GM18526 (cell line): ENCODE results near the gene MGMT.

Source experiments
- POLR2A ChIP-seq: IDR thresholded peaks from 3 replicates; pipeline ENCODE4 v1.6.1; 2011; ENCODE audit not compliant: insufficient read length; ENCODE audit errors: extremely low read depth

The MGMT gene

DNA sequence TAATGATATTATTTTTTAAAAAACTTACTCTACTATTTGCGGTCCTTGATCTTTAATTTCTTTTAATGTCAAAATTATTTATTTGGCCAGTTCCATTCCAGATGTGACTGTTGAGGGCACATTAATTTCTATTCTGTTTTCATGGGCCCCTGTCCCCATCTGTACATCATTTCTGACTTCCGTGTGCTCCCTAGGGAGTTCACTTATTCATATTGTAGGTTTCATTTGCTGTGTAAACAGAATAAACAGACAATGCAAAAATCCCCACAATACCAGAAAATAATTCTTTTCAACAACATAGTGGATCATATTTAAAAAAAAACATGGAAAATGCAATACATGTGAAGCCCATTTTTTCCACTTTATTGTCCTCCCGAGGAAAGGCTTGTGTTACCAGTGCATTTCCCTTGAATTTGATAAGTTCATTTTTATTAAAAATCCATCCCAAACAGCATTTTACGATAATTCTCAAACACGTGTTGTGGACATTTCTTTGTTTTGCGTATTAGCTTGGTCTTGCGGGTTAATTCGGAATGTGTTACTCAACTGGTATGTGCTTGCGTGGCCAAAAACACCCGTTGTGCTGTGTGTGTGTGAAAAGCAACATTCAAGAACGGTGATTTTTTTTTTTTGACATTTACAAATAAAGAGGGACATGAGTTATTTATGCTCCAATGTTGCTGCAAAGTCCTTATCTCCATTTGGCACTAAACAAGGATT lies 138.4 kb downstream of the MGMT start:
- TF ChIP-seq POLR2A = no peak

DNA sequence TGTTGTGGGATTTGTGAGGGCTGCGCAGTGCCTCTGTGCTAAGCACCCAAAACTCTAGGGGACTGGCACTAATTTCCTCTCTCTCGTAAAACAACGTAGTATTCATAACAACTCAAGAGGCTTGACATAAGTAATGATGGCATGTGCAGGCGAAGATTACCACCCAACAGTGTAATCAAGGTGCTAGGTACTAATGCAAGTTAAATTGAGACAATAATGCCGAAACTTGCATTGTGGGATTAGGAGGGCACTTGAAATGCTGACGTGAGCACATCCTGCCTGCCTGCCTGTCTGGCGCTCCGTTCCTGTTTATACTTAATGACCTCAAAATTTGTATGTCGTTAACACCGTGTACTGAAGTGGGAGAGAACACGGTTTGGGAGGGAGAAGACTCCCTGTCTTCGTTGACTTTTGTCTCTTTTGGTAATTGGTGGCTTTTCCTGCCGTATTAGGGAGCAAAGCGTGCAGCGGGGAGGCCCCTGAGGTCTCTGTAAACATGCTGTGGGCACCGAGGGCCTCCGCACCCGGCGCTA lies 139.0 kb downstream of the MGMT start:
- no peak for TF ChIP-seq POLR2A

DNA sequence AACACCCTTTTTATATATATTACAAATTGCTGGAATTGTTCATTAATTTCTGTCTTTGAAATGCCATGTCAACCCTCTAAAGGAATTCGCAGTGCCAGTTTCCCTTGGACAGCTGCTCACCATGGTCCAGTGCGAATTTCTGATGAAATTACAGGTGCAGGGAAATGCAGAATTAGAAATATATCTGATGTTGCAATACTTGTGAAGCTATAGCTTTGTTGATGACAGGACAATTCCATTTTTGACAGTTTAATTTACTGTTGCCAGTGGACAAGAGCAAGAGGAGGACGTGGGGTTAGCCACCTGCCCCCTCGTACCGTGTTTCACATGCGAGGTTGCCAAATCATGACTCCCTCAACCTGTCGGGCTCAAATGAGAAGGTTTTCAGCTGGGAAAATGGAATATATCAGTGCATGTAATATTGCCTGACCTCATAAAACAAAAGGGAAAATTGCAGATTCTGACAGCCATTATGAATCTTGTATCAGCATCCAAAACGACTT lies 140.6 kb downstream of the MGMT start:
- no peak for TF ChIP-seq POLR2A

DNA sequence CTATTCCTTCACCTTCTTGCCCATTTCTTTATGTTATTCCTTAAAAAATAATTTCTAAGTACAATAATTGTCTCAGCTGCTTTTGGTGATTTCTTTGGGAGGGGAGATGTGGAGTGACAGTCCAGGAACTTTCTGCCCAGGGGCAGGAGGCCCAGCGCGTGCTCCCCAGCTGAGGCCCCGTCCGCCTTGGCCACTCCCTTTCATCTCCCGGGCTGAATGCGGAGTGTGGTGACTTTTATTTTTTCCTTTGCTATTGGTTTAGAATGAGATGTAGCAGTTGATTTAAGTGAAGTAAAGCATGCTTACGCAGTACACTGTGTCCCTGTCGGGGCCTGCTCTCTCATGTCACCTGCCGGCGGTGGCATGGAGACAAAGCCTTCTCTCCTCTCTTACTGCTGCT lies 141.6 kb downstream of the MGMT start:
- no peak for TF ChIP-seq POLR2A

- no peak for TF ChIP-seq POLR2A
Observed at GRCh38 chr10:129609551-129609950, 142.5 kb downstream of the MGMT start.

DNA sequence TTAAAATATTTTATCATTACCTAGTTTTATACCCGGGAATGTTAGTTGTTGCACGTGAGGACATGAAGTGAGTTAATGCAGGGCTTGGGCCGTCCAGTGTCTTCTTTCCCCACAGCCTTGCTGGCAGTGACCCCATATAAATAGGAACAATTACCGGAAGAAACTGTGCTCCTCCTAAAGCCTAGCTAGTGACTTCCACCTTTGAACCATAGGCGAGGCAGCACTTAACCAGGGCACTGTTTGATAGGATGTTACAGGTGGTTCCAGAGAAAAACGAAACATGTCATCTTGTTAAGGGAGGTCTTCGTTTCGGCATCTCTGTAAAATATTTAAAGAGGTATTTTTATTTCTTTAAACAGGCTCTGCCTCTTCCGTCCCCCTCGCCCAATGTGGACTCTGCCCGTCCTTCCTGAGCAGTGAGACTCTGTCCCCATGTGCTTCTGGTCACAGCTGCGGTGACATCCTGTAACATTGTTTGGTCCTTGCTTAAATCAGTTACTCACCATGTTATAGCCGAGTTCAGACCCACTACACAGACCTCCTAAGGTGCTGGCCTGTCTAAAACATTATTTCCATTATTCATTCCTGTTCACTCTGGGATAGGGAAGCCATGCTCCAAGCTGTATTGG lies 145.6 kb downstream of the MGMT start:
- no peak for TF ChIP-seq POLR2A

DNA sequence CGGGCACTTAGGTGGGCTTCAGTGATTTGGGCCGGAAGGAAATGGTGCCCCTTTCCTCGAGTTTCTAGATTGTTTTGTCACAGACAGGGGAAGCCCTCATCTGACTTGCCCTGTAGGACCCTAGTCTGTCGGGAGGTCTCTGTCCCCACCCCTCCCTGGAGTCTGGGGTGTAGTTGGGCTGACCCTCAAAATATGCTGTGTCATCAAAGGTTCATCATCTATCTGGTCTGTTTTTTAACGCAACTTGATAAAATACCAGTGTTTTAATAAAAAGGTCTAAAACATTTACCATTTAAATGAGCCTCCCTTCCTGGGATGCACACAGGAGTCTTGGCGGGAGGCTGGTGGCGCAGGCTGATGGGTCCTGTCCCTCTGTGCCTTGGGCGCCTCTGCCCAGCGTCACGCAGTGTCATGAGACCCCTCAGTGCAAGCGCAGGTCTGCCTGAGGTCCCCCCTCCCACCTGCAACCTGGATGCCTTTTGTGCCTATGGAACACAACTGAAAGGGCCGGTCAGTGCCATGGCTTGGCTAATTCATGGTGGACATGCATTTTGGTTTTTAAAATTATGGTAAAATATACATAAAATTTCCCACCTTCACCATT lies 146.4 kb downstream of the MGMT start:
- TF ChIP-seq POLR2A = no peak

GRCh38 chr10:129614341-129614740 lies 147.3 kb downstream of the MGMT start:
- no peak for TF ChIP-seq POLR2A

DNA sequence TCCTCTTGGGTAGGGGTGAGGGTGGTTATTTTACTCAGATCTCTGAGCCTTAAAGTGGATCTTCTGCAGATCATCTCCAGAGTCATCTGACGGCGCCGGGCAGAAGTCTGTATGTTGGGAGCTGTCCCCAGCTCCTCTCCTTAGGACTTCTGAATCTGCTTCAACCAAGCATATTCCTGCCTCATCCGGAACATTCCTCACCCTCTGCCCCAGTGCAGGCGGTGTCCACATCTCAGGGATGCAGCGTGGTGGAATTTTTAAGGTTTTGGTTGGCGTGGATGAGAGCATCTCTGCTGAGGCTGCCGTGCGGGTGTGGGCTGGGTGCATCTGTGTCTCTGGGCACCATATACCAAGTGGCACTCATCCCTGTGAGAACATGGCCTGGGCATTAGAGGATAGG lies 148.3 kb downstream of the MGMT start:
- no peak for TF ChIP-seq POLR2A

- no peak for TF ChIP-seq POLR2A
Observed at GRCh38 chr10:129615921-129616525, 149.0 kb downstream of the MGMT start.

DNA sequence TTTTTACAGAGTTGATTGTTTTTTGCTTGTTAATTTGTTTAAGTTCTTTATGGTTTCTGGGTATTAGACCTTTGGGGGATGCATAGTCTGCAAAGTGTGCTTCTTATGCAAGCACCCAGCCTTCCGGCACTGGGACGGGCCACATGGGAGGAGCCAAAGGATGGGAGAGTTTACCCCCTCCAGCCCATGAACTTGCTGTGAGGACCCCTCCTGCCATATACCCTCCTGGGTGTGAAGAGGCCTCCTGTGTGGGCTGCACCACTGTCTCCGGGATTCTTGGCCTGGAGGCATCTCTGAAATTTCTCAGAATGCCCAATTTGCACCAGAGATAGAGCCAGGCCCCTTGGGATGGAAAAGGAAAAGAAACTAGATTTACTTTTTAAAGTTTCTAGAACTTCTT lies 150.7 kb downstream of the MGMT start:
- no peak for TF ChIP-seq POLR2A

DNA sequence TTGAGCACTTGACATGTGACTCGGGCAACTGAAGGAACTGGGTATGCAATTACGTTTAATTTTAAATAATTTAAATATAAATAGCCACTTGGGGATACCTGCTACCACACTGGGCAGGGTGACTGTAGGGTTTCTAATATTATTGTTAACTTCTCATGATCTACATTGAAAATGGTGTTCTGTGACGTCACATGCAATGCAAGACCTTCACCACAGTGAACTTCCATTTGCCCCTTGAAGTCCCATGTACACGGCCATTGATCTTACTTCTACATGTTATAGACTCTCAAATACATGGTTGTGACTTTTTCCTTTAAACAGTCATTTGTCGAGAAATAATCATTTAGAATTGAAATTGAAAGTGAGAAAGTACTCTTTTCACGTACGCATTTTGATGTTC lies 154.0 kb downstream of the MGMT start:
- no peak for TF ChIP-seq POLR2A

DNA sequence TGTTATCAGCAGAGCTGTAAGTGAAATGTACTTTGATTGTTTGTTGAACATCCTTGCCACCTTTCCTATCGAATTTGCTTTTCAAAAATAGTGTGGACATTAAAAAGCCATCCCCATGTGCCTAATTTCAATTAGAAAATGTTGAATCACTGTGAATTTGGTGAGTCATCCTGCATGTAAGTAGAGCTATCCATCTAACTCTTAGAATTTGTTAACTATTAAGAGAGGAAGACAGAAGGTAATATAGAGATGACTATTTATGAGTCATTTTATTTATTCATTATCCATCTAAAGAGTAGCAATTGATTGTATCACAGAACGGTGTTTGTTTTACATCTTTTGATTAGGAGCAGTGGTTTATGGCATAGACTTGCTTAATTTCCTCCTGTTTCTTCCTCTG lies 154.7 kb downstream of the MGMT start:
- TF ChIP-seq POLR2A = no peak

GRCh38 chr10:129622291-129622690 lies 155.2 kb downstream of the MGMT start:
- TF ChIP-seq POLR2A = no peak

- TF ChIP-seq POLR2A = no peak
Observed at GRCh38 chr10:129622736-129623135, 155.7 kb downstream of the MGMT start.

- TF ChIP-seq POLR2A = no peak
Observed at GRCh38 chr10:129624526-129624925, 157.5 kb downstream of the MGMT start.

DNA sequence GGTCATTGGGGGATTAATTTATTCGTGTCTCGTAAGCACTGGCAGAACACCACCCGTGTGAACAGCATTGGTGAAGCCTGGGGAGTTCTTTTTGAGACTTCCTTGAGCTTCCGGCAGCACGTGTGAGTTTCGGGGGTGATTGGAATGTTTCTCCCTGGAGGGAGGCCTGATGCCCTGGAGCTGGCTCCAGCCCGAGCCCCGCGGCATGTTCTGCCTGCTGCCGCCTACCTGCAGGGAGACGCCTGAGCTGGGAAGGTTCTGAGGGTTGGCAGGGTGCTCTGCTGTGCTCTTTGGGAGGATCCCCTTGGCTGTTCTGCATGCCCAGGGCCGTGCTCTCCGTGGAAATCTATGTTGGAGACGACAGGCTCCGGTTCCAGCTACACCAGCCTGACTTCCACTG lies 159.3 kb downstream of the MGMT start:
- no peak for TF ChIP-seq POLR2A
